ENCODE results near the gene DIP2B.
A peak's percentile ranks its signal among the peaks of the same experiment; 100 is the strongest.
"Not testable (repeated sequence)": the region's sequence is repeated elsewhere in the genome, so short reads cannot be mapped to it uniquely, and the experiment has no call there.

The DIP2B gene

DNA sequence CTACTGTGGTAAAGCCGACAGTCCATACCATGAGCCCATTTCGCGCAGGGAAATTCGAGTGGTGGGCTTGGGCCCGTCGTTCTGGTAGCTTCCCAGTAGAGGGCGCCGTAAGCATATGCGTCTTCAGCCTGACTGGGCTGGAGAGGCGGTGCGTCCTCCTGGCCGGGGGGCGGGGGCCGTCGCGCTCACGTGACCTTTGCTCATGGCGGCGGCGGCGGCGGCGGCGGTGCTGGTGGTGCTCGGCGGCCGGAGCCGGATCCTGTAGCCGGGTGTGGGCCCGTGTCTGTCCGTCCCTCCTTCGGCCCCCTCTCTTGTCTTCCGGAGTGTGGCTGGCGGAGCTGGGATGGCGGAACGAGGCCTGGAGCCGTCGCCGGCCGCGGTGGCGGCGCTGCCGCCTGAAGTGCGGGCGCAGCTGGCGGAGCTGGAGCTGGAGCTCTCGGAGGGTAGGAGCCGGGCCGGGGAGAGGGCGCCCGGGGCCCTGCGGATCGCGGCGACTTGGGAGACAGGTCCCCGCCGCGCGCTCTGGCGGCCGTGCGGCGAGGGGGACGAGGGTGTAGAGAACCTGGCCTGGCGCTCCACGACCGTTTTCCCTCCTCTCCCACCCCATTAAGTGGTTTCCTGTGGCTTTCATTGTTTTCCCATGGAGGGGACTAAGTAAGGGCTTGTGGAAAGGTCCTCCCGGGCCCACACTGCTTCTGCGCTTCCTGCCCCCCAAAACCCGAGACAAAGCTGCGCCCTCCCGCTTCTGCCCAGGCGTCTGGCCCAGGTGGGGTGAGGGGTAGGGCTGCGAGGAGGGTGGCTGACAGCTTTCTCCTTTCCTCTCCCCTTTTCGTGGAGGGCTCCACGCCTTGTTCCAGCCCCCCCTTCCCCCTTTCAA, at the start of gene DIP2B:
DIP2B (plus strand) TSS at position 188 of the 877 bp plus-strand sequence; CDS start at position 344, 156 bp downstream.
- DNase-seq = peak; percentile 82 to 86

DNA sequence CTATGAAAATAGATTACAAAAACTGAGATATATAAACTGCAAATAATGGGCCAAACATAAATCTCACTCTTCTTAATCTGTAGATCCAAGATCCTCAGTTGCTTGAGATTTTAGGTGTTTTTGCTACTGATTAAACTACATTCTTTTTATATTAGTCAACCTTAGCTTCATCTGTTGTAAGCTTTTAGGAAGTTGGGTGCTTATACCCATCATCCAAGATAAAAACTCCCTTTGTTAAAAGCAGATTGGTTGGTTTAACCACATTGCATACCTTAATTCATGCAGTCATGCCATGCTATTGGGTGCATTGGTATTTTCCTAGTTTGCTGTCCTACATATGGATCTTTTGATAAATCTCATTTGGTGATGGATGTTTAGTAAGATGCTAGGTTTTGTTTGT, 46.2 kb upstream of the DIP2B start:
- no peak for DNase-seq

DNA sequence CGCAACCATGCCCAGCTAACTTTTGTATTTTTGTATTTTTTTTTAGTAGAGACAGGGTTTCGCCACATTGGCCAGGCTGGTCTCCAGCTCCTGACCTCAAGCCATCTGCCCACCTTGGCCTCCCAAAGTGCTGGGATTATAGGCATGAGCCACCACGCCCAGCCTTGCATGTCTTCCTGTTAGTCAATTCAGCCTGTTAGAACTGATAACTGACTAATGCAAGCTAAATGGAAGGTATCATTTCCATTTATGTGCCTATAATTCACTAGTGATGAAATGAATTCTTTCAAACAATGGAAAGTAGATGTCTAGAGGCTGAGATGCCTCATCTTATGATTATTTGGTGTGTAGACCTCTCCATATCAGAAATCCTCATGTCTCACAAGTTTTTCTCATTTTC, 37.3 kb upstream of the DIP2B start:
- DNase-seq = no peak

GRCh38 chr12:50477241-50477832, 27.4 kb upstream of the DIP2B start:
- no peak for DNase-seq

DNA sequence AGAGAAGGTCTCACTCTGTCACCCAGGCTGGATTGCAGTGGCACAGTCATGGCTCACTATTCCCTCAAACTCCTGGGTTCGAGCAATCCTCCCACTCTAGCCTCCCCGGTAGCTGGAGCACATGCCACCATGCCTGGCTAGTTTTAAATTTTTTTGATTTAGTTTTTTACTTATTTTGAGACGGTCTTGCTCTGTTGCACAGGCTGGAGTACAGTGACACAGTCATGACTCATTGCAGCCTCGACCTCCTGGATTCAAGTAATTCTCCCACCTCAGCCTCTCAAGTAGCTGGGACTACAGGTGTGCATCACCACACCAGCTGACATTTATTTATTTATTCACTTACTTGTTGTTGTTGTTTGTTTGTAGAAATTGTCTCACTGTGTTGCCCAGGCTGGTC, 22.2 kb upstream of the DIP2B start:
- DNase-seq = no peak

DNA sequence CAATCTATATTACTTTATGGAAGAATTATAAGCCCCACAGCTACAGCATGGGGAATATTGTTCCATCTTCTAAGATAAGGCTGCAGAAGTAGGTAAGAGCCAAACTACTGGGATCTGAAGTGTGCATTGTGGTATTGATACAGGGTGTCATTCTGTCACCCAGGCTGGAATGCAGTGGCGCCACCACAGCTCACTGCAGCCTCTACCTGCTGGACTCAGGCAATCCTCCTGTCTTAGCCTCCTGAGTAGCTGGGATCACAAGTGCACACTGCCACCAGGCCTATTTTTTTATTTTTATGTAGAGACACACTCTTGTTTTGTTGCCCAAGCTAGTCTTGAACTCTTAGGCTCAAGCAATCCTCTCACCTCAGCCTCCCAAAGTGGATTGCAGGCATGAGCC, 21.3 kb upstream of the DIP2B start:
- DNase-seq = no peak

DNA sequence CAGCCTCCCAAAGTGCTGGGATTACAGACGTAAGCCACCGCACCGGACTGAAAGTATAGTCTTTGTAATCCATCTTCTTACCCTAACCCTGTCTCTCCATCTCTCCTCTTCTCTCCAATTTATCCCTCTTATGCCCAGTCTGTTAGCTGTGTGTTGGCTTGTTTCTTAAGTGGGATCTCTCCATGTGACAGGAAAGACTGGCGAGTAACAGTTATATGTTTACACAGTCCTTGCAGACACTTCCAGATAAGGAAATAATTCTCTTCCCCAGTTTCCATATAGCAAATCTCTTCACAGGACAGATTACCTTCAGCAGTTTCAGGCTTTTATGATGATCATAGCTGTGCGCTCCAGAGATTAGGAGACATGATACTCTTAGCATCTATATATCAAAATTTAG, 16.0 kb upstream of the DIP2B start:
- DNase-seq = no peak

GRCh38 chr12:50498119-50498518, 6.7 kb upstream of the DIP2B start:
- DNase-seq = not testable (repeated sequence)

- DNase-seq = no peak
Observed at GRCh38 chr12:50505675-50506530, 1.1 kb downstream of the DIP2B start.

DNA sequence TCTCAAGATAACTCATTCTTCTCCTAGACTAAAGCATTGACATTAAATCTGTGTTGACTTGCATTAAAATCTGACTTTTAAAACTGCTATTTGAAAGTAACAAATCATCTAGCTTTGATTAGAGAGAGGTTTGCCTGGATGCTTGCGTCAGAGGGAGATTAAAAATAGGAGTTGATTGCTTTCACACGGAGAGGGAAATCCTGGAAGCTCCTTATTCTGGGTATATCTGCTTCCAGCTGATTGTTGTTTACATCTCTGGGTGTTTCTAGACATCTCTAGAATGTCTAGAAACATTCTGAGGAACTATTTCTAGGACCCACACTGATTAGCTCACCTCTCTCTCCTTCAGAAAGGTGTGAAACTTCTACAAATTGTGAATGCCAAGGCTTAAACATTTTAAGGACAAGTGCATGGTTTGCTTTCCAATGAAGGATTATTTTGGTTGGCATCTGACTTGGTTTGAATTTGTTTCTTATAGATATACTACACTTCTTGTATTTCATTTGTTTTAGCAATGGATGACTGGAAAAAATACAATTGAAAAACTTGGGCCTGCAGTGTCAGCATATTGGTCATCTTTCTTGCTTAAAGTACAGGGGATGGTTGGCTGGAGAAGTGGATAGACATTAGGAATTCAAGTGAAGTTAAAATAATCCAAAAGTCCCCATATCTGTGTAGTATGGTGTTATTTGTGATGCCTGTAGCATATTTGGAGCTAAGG, 2.1 kb downstream of the DIP2B start:
- DNase-seq = no peak

GRCh38 chr12:50507474-50507838, 2.7 kb downstream of the DIP2B start:
- DNase-seq = no peak

GRCh38 chr12:50507930-50508329, 3.1 kb downstream of the DIP2B start:
- no peak for DNase-seq

DNA sequence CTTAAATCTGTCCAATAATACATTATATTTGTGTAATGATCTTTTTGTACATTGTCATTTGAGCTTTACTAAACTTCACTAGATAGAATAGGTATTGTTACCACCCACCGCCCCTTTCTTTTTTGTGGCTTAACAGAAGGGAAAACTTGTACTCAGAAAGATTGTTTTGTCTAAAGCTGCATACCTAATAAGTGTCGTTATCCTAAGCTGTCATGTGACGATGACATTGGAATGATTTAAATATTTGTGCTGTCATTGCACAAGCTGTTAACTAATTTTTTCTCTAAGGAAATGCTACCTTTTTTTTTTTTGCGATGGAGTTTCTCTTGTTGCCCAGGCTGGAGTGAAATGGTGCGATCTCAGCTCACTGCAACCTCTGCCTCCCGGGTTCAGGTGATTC, 3.6 kb downstream of the DIP2B start:
- no peak for DNase-seq

GRCh38 chr12:50508970-50509663, 4.3 kb downstream of the DIP2B start:
- DNase-seq = no peak

DNA sequence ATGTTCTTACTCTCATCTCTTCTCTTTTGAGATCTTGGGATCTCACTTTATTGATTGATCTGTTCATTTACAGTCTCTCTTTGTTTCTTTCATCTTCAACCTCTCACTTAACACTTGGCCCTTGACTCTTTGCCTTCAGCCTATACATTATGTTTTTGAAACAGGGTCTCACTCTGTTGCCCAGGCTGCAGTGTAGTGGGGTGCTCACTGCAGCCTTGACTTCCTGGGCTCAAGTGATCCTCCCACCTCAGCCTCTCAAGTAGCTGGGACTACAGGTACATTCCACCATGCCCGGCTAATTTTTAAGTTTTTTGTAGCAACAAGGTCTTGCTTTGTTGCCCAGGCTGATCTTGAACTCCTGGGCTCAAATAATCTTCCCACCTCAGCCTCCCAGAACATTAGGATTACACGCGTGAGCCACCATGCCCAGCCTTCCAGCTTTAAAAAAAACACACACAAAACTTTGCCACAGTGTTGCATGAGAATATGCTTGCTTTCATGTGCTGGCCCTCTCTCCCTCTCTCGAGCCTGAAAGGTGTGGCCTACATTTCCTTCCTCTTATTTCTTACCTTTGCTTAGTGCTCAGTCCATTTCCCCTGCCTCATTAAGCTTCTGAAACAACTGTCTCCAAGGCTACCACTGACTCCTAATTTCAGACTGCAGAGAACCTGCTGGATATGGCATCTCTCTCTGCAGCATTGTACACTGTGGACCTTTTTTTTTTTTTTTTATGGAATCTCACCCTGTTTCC, 9.9 kb downstream of the DIP2B start:
- no peak for DNase-seq

GRCh38 chr12:50515587-50515986, 10.8 kb downstream of the DIP2B start:
- no peak for DNase-seq

DNA sequence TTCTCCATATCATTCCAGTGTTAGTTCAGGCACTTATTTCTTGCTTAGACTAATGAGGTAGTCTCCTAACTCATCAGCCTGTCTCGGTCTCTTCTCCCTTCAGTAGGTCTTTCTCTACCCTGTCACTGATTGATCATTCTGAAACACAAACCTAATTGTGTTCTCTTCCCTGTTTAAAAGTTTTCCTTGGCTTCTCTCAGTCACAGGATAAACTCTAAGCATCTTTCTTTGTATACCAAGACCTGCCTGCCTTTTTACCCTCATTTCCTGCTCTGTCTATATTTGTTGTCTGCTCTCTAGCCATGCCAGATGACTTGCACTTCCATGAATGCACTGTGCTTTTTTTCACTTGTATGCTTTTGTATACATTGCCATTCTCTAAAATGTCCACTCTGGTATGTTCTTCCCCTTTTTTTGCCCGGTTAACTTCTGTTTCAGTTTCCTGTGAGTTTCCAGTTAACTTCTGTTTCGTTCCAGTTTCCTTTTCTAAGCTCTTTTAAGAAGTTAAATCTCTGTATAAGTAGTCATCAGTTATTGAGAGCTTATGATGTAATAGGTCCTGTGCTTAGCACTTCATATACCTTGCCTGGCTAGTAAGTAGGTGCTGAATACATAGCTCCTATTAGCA, 12.8 kb downstream of the DIP2B start:
- no peak for DNase-seq

- no peak for DNase-seq
Observed at GRCh38 chr12:50518090-50518489, 13.3 kb downstream of the DIP2B start.

GRCh38 chr12:50519353-50519752, 14.6 kb downstream of the DIP2B start:
- DNase-seq = no peak

- DNase-seq = no peak
Observed at GRCh38 chr12:50520416-50521207, 15.8 kb downstream of the DIP2B start.

All from NCI-H1930 (cell line).